A549 (cell line): ENCODE data around the gene RABGEF1. TPM values are rescaled to one million over a fixed set of nuclear protein-coding genes. Genes with fewer than 3 reads are reported as not detected.
"Not testable (repeated sequence)": the region's sequence is repeated elsewhere in the genome, so short reads cannot be mapped to it uniquely, and the experiment has no call there.

Source experiments
- ATAC-seq, 2 experiments: fragments of 200-7000 bp in 1 of 2; fragments of >200 bp in 1 of 2; cut with Nextera tagmentation in 1 of 2; cut with Tn5 transposase in 1 of 2; 3 replicates each; pipeline versions ENCODE4 v1.8.0 to v1.9.1; 2018 to 2020; ENCODE audit warnings: mild to moderate bottlenecking in 1 of 2, moderate library complexity in 1 of 2
- CTCF ChIA-PET: fragments of 300-600 bp; sonication (Branson Sonifier 250); formaldehyde crosslinking; extraction: SDS; loops from one replicate; lab custom pipeline; 2021; ENCODE audit warnings: antibody characterized with exemption, inconsistent platforms; lab: Yijun Ruan, JAX
- POLR2A ChIA-PET: fragments of 350-600 bp; formaldehyde crosslinking; extraction: SDS; loops from one replicate; lab custom pipeline; 2021; ENCODE audit warnings: antibody characterized with exemption, inconsistent platforms; lab: Yijun Ruan, JAX
- DNase-seq, 2 experiments: peaks; one replicate each; pipeline versions ENCODE4 v3.0.0 to v3.0.0-alpha.2; 2011 to 2016; ENCODE audit warnings: low read depth in 1 of 2, low spot score in 1 of 2
- FAIRE-seq: peaks from 2 replicates; lab custom pipeline; 2011; peaks lifted over from hg19 to GRCh38; lab: Jason Lieb, UNC
- H3K27ac ChIP-seq, 2 experiments: fragments of >200 bp; sonication (Bioruptor Twin); formaldehyde crosslinking; 3 replicates each; pipeline ENCODE4 v1.5.1; 2016 to 2017
- H3K4me1 ChIP-seq: fragments of >200 bp; sonication (Bioruptor Twin); formaldehyde crosslinking; 3 replicates; pipeline ENCODE4 v1.6.1; 2016
- H3K4me2 ChIP-seq: fragments of >200 bp; sonication (Bioruptor Twin); formaldehyde crosslinking; 3 replicates; pipeline ENCODE4 v1.6.1; 2016
- H3K4me3 ChIP-seq: fragments of >200 bp; sonication (Bioruptor Twin); formaldehyde crosslinking; 3 replicates; pipeline ENCODE4 v1.5.1; 2016
- H3K9me3 ChIP-seq: fragments of >200 bp; sonication (Bioruptor Twin); formaldehyde crosslinking; 3 replicates; pipeline ENCODE4 v1.6.1; 2016
- BCL3 ChIP-seq: fragments of >200 bp; sonication (Bioruptor Twin); formaldehyde crosslinking; IDR thresholded peaks from 3 replicates; pipeline ENCODE4 v1.6.1; 2016
- CBX2 ChIP-seq: fragments of 200-600 bp; sonication (generic); IDR thresholded peaks from 2 replicates; pipeline ENCODE4 v1.6.1; 2016; ENCODE audit warnings: low read depth, mild to moderate bottlenecking, borderline replicate concordance
- CBX8 ChIP-seq: fragments of 200-600 bp; sonication (generic); IDR thresholded peaks from 2 replicates; pipeline ENCODE4 v1.6.1; 2016
- CEBPB ChIP-seq, 2 experiments: fragments of >200 bp in 1 of 2; sonication (Bioruptor Twin) in 1 of 2; formaldehyde crosslinking in 1 of 2; IDR thresholded peaks; 2 replicates each; pipeline ENCODE4 v1.6.1; 2012 to 2016
- CTCF ChIP-seq: fragments of >200 bp; sonication (Bioruptor Twin); formaldehyde crosslinking; IDR thresholded peaks from 3 replicates; pipeline ENCODE4 v1.5.1; 2016
- EHF ChIP-seq: fragments of 250-450 bp; sonication (Bioruptor Pico); IDR thresholded peaks from 2 replicates; pipeline ENCODE4 v1.5.0; 2020; ENCODE audit warnings: mild to moderate bottlenecking
- EHMT2 ChIP-seq: fragments of 200-600 bp; sonication (generic); IDR thresholded peaks from 2 replicates; pipeline ENCODE4 v1.6.1; 2016; ENCODE audit warnings: antibody characterized with exemption, low read depth, mild to moderate bottlenecking, moderate library complexity
- ELK1 ChIP-seq: fragments of 150-350 bp; IDR thresholded peaks from 2 replicates; pipeline ENCODE4 v1.6.1; 2014; ENCODE audit warnings: low read depth, mild to moderate bottlenecking, low read length
- EP300 ChIP-seq, 2 experiments: fragments of >200 bp; sonication (Bioruptor Twin); formaldehyde crosslinking; IDR thresholded peaks; 2 replicates in 1 of 2; 3 replicates in 1 of 2; pipeline ENCODE4 v1.6.1; 2016 to 2017
- FOSL2 ChIP-seq, 2 experiments: fragments of 450-650 bp in 1 of 2; fragments of >200 bp in 1 of 2; sonication (Bioruptor Twin) in 1 of 2; formaldehyde crosslinking; IDR thresholded peaks; 2 replicates each; pipeline versions ENCODE4 v1.5.0 to v1.6.1; 2016 to 2020; ENCODE audit warnings: mild to moderate bottlenecking in 1 of 2, moderate library complexity in 1 of 2
- GATA3 ChIP-seq: IDR thresholded peaks from 2 replicates; pipeline ENCODE4 v1.6.1; 2012; ENCODE audit warnings: borderline replicate concordance
- HDAC2 ChIP-seq: fragments of 200-600 bp; sonication (generic); IDR thresholded peaks from 2 replicates; pipeline ENCODE4 v1.6.1; 2016
- HEYL ChIP-seq: fragments of 250-450 bp; sonication (Bioruptor Pico); IDR thresholded peaks from 2 replicates; pipeline ENCODE4 v1.8.0; 2021; ENCODE audit warnings: mild to moderate bottlenecking, moderate library complexity
- HOXA7 ChIP-seq: fragments of 250-450 bp; sonication (Bioruptor Pico); IDR thresholded peaks from 2 replicates; pipeline ENCODE4 v1.5.0; 2020; ENCODE audit warnings: mild to moderate bottlenecking, moderate library complexity
- HOXB5 ChIP-seq: fragments of 250-450 bp; sonication (Bioruptor Pico); IDR thresholded peaks from 2 replicates; pipeline ENCODE4 v1.5.0; 2020; ENCODE audit warnings: mild to moderate bottlenecking, moderate library complexity
- JUNB ChIP-seq: fragments of >200 bp; sonication (Bioruptor Twin); formaldehyde crosslinking; IDR thresholded peaks from 2 replicates; pipeline ENCODE4 v1.6.1; 2016
- NPAS2 ChIP-seq: fragments of 250-450 bp; sonication (Bioruptor Pico); IDR thresholded peaks from 2 replicates; pipeline ENCODE4 v1.8.0; 2022; ENCODE audit warnings: mild to moderate bottlenecking, moderate library complexity, borderline replicate concordance
- NR3C1 ChIP-seq: fragments of >200 bp; sonication (Bioruptor Twin); formaldehyde crosslinking; IDR thresholded peaks from 3 replicates; pipeline ENCODE4 v1.6.1; 2017
- PBX3 ChIP-seq: IDR thresholded peaks from 2 replicates; pipeline ENCODE4 v1.6.1; 2012
- PHF8 ChIP-seq: fragments of 200-600 bp; sonication (generic); IDR thresholded peaks from 2 replicates; pipeline ENCODE4 v1.6.1; 2016; ENCODE audit warnings: low read depth, mild to moderate bottlenecking, antibody characterized with exemption, moderate library complexity, borderline replicate concordance
- RFX5 ChIP-seq: fragments of 450-650 bp; IDR thresholded peaks from 2 replicates; pipeline ENCODE4 v1.7.1; 2014; ENCODE audit warnings: antibody characterized with exemption, mild to moderate bottlenecking, moderate library complexity
- RNF2 ChIP-seq: fragments of 200-600 bp; sonication (generic); IDR thresholded peaks from 2 replicates; pipeline ENCODE4 v1.6.1; 2016; ENCODE audit warnings: low read depth, mild to moderate bottlenecking, antibody characterized with exemption, moderate library complexity, borderline replicate concordance
- SMC3 ChIP-seq: fragments of >200 bp; sonication (Bioruptor Twin); formaldehyde crosslinking; IDR thresholded peaks from 3 replicates; pipeline ENCODE4 v1.6.1; 2018; ENCODE audit warnings: inconsistent platforms
- SREBF2 ChIP-seq: fragments of 450-650 bp; IDR thresholded peaks from 2 replicates; pipeline ENCODE4 v1.6.1; 2014; ENCODE audit warnings: mild to moderate bottlenecking, moderate library complexity
- ZC3H11A ChIP-seq: fragments of 450-650 bp; IDR thresholded peaks from 2 replicates; pipeline ENCODE4 v1.6.1; 2014; ENCODE audit warnings: antibody characterized with exemption, mild to moderate bottlenecking
- WGBS: methylation state at CpG from one replicate; pipeline ENCODE4 v1.1.6; 2017; ENCODE audit errors: missing lambda C conversion rate; 5-methylcytosine and 5-hydroxymethylcytosine counted together
- polyA plus RNA-seq, 4 experiments: library from polyadenylated mRNA; depleted of rRNA in 3 of 4; stranded (reverse); fragments of >200 nt; fragmentation: RNase III in 1 of 4; extraction: RNeasy Plus Mini Kit Qiagen cat#74134 plus additional on column Dnase treatment in 1 of 4; gene quantifications; 2 replicates in 3 of 4; 3 replicates in 1 of 4; pipeline ENCODE4 v1.2.3, GENCODE V29; 2011 to 2017

RABGEF1 gene
- polyA plus RNA-seq, 2 of the 4 experiments (the other 2 are of a cell fraction): 16.2 to 22.6 TPM

GRCh38 chr7:66769833-66770512 is 29.4 kb downstream of the RABGEF1 start:
- H3K9me3 ChIP-seq: no peaks in the 10 kb centered on the region
- 93% methylated on average over 5 of the region's 5 CpGs for WGBS
- ChIA-PET POLR2A (no interaction called here), CTCF (no interaction called here)
- FAIRE-seq (no peak), ATAC-seq (no peak), DNase-seq (no peak)
- H3K4me1 ChIP-seq: no peaks in the 10 kb centered on the region
- no peak overlapping the region for H3K27ac ChIP-seq
- no peak overlapping the region for H3K4me3 ChIP-seq
- no peak for TF ChIP-seq CBX2
- no peak for TF ChIP-seq EP300 (IDR thresholded peaks at IDR 0.05)
- TF ChIP-seq ZC3H11A: no peak
- TF ChIP-seq SMC3: no peak
- no peak for TF ChIP-seq NPAS2 (CRISPR knock-in tag)
- no peak for TF ChIP-seq GATA3
- TF ChIP-seq HEYL (CRISPR knock-in tag): no peak
- TF ChIP-seq, all 56 proteins: peak for 0
- no peak overlapping the region for H3K4me2 ChIP-seq

- no peaks in the 10 kb centered on the region for H3K9me3 ChIP-seq
- TF ChIP-seq EHMT2 (no peak), NR3C1 (no peak), HOXA7 (CRISPR knock-in tag) (no peak), CBX8 (no peak), PHF8 (no peak), RNF2 (no peak), CBX2 (no peak), SREBF2 (no peak), EHF (CRISPR knock-in tag) (no peak), SMC3 (no peak), FOSL2 (IDR thresholded peaks at IDR 0.05) (no peak), FOSL2 (CRISPR knock-in tag; IDR thresholded peaks at IDR 0.05) (no peak), HOXB5 (CRISPR knock-in tag) (no peak), BCL3 (no peak), PBX3 (no peak), ELK1 (no peak), RFX5 (no peak), HDAC2 (no peak), CTCF (no peak), JUNB (no peak), CEBPB (IDR thresholded peaks at IDR 0.05) (no peak)
- H3K4me3 ChIP-seq: no peak overlapping the region
- no peak for ATAC-seq
- POLR2A ChIA-PET: no interaction called here
- H3K4me1 ChIP-seq: no peaks in the 10 kb centered on the region
- 94% methylated on average over 9 of the region's 9 CpGs for WGBS
- no peak for FAIRE-seq
- H3K27ac ChIP-seq: no peak overlapping the region
- CTCF ChIA-PET: interaction anchor here (1.2 kb wide), 1 partner anchor 29 kb away, joined by 4 read pairs; no protein-coding TSS in a partner anchor
- H3K4me2 ChIP-seq: no peak overlapping the region
- no peak for DNase-seq
Measured at GRCh38 chr7:66771795-66772194, 31.3 kb downstream of the RABGEF1 start.

GRCh38 chr7:66773744-66774143 is 33.2 kb downstream of the RABGEF1 start:
- ATAC-seq, H3K4me3 ChIP-seq, H3K9me3 ChIP-seq, H3K4me1 ChIP-seq, DNase-seq, FAIRE-seq, H3K27ac ChIP-seq, POLR2A ChIA-PET, H3K4me2 ChIP-seq: not testable (repeated sequence)
- CTCF ChIA-PET: interaction anchor here (1.0 kb wide), 1 partner anchor 15 kb away, joined by 3 read pairs; no protein-coding TSS in a partner anchor
- WGBS: 91% methylated on average over 4 of the region's 4 CpGs

- CTCF ChIA-PET: interaction anchor here (0.6 kb wide), 2 partner anchors 208 to 215 kb away, joined by 4 to 5 read pairs; no protein-coding TSS in a partner anchor
- DNase-seq: peak in 1 of 2 experiments; percentile 10
- FAIRE-seq: not testable (repeated sequence)
Measured at GRCh38 chr7:66776383-66776782, 35.9 kb downstream of the RABGEF1 start.

More at GRCh38 chr7:66776383-66776782, 35.9 kb downstream of the RABGEF1 start:
- H3K9me3 ChIP-seq, H3K4me3 ChIP-seq, H3K27ac ChIP-seq, H3K4me1 ChIP-seq, H3K4me2 ChIP-seq: not testable (repeated sequence)
- POLR2A ChIA-PET: interaction anchor here (1.2 kb wide), 1 partner anchor 68 kb away, joined by 3 read pairs; no protein-coding TSS in a partner anchor
- 91% methylated on average over 5 of the region's 5 CpGs for WGBS
- ATAC-seq: peak in 1 of 2 experiments; percentile 83; a peak in 3 of 6 replicates
